GM12874 (cell line): ENCODE data around the gene TRIM37.

ENCODE experiments used
- TF ChIP-seq, protein P1 (sequence below): IDR thresholded peaks from 2 replicates; pipeline ENCODE4 v1.5.1; 2011; ENCODE audit warnings: low read depth, mild to moderate bottlenecking, control low read depth, low read length, moderate library complexity; ENCODE audit not compliant: insufficient read depth

The TRIM37 gene

DNA sequence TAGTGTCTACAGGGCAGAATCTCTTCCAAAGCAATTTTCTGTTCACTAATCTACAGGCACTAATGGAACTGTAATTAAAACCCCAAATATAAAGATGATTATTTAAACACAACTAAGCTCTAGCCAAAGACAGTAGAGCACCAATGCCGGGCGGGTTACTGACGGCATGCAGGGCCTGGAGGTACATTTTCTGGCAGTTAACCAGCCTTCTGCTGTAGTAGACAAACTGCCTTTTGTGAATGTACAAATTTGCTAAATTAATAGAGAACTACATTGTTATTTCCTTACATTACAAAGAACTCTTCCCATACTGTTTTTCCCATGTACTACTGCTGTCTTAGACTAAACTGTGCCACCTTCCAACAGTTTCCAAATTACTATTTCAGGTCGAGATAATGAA is 107.8 kb downstream of the TRIM37 start:
- TF ChIP-seq, protein P1, sequence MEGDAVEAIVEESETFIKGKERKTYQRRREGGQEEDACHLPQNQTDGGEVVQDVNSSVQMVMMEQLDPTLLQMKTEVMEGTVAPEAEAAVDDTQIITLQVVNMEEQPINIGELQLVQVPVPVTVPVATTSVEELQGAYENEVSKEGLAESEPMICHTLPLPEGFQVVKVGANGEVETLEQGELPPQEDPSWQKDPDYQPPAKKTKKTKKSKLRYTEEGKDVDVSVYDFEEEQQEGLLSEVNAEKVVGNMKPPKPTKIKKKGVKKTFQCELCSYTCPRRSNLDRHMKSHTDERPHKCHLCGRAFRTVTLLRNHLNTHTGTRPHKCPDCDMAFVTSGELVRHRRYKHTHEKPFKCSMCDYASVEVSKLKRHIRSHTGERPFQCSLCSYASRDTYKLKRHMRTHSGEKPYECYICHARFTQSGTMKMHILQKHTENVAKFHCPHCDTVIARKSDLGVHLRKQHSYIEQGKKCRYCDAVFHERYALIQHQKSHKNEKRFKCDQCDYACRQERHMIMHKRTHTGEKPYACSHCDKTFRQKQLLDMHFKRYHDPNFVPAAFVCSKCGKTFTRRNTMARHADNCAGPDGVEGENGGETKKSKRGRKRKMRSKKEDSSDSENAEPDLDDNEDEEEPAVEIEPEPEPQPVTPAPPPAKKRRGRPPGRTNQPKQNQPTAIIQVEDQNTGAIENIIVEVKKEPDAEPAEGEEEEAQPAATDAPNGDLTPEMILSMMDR, result no peak

DNA sequence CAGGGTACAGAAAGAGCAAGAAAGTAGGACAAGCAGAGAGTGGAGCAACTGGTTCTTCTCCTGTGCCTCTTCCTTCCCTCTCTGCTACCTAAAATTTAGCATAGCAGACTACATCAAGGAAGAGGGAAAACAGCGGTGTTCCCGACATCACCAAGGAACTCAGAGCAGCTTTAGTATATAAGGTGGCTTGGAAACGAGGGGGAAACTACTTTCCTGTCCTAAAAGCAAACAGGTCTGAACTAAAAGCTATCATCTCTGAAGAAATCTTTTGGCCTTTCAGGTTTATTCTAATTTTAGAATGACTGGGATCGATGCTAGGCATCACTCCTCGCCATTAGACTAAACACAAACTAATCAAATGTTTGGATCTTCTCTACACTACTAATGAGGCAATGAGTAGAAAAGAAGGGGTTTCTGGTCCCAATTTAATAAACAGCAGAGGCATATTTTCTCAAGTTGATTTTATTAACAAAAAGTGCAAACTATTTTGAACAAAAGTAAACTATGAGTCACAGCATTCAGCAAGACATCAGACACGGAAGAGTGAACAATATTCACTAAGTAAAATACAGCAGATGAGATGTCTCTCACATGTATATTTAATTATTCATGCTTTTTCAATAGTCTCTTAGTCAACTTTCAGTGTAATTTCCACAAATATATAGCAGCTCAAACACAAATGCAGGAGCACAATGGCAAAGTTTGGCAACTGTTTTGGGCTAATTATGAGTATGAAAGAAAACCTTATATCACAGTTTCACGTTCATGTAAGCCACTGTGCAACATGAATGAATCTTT is 108.7 kb downstream of the TRIM37 start:
- TF ChIP-seq, protein P1, result no peak

DNA sequence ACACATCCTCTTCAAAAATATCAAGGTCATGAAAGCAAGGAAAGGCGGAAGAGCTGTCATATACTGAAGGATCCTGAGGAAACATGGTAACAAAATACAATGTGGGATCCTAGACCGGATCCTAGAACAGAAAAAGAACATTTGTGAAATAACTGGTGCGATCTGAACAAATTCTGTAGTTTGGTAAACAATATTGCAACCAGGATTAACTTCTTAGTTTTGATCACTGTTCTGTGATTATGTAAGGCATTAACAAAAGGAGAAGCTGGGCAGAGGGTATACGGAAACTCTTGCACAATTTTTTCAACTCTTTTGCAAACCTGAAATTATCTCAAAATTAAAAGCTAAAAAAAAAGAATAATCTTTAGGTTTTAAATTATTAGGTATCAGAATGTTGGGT is 109.7 kb downstream of the TRIM37 start:
- TF ChIP-seq, protein P1, result no peak

DNA sequence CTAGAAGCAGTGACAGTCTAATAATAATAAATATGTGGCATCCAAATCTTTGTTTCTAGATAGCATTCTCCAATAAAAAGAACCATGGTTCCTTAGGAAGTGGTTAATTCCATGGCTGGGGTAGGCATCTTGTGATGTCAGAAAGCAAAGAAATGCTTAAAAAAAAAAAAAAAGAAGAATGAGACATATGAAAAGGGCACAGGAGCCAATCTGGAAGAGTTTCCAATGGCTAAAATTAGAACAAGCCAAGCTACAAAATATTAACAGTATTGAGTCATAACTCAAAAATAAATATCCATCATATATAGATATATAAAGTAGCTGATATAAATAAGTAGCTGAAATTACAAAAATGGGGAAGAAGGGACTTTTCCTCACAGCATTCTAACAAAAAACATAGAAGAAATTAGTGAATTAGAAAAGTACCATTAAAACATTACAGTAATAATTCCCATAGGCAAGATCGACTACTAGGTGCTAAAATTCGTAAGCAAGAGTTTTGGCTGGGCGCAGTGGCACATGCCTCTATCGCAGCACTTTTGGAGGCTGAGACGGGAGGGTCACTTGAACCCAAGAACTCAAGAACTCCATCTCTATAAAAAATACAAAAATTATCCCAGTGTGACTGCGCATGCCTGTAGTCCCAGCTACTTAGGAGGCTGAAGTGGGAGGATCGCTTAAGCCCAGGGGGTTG is 111.3 kb downstream of the TRIM37 start:
- TF ChIP-seq, protein P1, result no peak

DNA sequence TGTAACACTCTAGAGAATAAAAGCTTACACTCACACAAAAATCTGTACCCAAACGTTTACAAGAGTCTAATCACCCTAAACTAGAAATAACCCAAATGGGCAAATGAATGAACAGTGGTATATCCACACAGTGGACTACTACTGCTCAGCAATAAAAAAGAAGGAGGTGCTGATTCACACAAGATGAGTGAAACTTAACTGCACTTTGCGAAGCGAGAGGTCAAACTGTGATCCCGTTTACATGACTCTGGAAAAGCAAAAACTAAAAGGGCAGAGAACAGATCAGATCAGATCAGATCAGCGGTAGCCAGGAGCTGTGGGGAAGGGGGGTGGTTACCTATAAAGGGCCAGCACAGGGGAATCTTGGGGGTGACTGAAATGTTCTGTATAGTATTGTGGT is 113.4 kb downstream of the TRIM37 start:
- TF ChIP-seq, protein P1, result no peak

DNA sequence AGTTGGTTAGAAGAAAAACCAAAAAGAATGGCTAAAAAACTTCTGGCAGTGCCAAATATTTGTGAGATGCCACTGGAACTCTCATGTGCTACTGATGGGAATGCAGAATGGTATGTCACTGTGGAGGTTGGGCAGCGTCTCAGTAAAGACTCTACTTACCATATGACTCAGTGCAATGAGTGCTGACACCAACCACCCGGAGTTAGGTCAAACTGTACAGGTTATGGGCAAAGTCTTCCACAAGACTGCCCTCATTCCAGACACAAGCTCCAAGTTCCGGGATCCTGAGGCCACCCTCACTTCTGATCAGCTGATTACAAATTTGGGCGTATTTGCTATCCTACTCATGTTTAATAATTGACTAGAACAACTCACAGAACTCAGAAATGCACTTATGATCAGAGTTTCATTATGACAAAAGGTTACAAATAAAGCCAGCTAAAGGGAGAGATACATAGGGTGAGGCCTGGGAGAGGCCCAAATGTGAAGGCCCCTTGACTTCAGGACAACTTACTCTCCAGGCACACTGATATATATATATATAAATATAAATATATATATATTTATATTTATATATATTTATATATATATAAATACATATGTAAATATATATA is 114.9 kb downstream of the TRIM37 start:
- TF ChIP-seq, protein P1, result no peak

DNA sequence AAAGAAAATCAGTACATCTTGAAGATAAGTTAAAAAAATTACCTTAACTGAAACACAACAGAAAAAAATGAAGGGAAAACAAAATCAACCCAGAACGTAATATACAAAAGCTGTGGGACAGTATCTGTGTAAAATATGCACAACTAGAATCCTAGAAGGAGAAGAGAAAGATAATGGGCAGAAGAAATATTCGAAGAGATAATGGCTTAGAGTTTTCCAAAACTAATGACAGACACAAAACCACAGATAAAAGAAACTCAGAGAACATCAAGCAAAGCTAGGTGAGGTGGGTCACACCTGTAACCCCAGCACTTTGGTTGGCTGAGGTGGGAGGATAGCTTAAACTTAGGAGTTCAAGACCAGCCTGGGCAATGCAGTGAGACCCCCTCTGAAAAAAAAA is 117.1 kb downstream of the TRIM37 start:
- TF ChIP-seq, protein P1, result no peak
